GM18505 (cell line): ENCODE measurements around the gene MAG.
A peak's percentile ranks its signal among the peaks of the same experiment; 100 is the strongest.
"Not testable (repeated sequence)": the region's sequence is repeated elsewhere in the genome, so short reads cannot be mapped to it uniquely, and the experiment has no call there.

Source experiments
- ATAC-seq: cut with Tn5 transposase; IDR thresholded peaks from one replicate; pipeline ENCODE4 v1.9.1; 2021; ENCODE audit not compliant: unreplicated experiment
- POLR2A ChIP-seq: IDR thresholded peaks from 4 replicates; pipeline ENCODE4 v1.6.1; 2011; ENCODE audit warnings: borderline replicate concordance; ENCODE audit not compliant: insufficient read depth, insufficient read length; ENCODE audit errors: extremely low read depth

Gene MAG

DNA sequence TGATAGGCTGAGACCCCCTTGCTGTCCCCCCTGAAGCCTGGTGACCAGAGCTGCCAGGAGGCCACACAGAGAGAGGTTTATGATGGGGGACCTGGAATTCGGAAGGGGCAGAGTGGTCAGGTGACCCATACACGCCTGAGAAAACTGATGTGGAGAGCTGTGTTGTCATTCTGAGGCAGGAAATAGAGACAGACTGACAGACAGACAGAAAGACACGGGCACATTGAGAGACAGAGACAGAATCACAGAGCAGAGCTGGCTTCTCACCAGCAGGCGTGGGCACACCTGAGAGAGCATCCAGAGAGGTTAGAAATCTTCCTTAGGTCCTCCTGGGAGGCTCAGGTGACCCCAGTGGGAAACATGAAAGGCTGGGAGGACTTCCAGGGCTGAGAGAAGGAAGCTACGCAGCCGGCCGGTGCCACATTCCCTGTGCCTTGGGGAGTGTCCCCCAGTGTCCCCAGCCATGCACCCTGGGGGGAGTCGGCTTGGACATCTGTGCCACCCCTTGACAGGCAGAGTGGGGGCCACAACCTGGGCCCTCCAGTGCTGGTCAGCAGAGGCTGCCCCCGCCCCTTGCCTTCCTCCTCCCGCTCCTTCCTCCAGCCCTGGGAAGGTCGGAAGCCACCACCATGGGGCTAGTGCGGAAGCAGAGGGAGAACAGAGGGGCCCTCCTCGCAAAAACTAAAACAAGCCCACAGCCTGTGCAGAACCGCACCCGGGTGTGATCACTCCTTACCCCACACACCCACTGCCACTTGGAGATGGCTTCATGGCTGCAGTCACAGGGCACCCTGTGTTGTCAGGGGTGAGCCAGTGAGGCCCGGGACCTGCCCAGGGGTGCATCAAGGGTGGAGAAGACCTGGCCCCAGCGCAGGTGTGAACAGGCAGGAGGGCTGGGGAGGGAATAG is 57.9 kb downstream of the MAG start:
- peak; percentile 63 for TF ChIP-seq POLR2A

DNA sequence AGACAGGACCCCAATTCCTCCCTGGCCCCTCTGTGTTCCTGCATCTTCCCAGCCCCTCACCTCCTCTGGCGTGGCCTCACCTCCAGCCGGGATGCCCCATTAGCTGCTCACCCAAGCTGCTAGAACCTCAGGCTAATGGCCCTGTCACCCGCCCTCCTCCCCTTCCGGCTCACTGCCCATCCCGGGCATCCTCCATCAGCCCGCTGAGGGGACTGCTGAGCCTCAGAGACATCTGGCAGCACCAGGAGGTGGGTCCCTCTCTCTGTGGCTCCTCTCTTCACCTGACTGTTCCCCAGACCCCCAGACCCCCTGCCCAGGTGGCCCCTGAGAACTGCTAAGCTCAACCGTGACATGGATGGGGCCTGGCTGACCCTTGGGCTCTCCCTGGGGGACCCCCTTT is 58.6 kb downstream of the MAG start:
- TF ChIP-seq POLR2A: no peak
- ATAC-seq: no peak

More for the DNA sequence above, 57.9 kb downstream of the MAG start:
- ATAC-seq: no peak

DNA sequence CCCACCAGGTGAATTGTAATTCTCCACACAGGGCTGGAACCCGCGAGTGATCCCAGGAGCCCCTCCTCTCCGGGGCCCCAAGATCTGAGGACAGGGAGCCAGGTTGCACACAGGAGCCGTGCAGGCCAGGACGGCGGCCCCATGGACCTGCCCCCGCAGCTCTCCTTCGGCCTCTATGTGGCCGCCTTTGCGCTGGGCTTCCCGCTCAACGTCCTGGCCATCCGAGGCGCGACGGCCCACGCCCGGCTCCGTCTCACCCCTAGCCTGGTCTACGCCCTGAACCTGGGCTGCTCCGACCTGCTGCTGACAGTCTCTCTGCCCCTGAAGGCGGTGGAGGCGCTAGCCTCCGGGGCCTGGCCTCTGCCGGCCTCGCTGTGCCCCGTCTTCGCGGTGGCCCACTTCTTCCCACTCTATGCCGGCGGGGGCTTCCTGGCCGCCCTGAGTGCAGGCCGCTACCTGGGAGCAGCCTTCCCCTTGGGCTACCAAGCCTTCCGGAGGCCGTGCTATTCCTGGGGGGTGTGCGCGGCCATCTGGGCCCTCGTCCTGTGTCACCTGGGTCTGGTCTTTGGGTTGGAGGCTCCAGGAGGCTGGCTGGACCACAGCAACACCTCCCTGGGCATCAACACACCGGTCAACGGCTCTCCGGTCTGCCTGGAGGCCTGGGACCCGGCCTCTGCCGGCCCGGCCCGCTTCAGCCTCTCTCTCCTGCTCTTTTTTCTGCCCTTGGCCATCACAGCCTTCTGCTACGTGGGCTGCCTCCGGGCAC is 59.6 kb downstream of the MAG start:
- ATAC-seq: no peak
- TF ChIP-seq POLR2A: no peak

- no peak for ATAC-seq
- TF ChIP-seq POLR2A: no peak
Measured at GRCh38 chr19:35352177-35352447, 60.2 kb downstream of the MAG start.

GRCh38 chr19:35352448-35353304 is 60.7 kb downstream of the MAG start:
- TF ChIP-seq POLR2A: peak; percentile 13
- no peak for ATAC-seq

- no peak for ATAC-seq
- TF ChIP-seq POLR2A: no peak
Measured at GRCh38 chr19:35353635-35354034, 61.7 kb downstream of the MAG start.

- no peak for ATAC-seq
- no peak for TF ChIP-seq POLR2A
Measured at GRCh38 chr19:35354898-35355297, 62.9 kb downstream of the MAG start.

GRCh38 chr19:35355791-35356460 is 64.0 kb downstream of the MAG start:
- no peak for TF ChIP-seq POLR2A

GRCh38 chr19:35357867-35358573 is 66.1 kb downstream of the MAG start, which contains the start of gene FFAR3:
Gene FFAR3 (plus strand): TSS chr19:35358460. CDS start chr19:35358891, 431 bp downstream.
- TF ChIP-seq POLR2A: no peak
- ATAC-seq: no peak

More at GRCh38 chr19:35355791-35356460, 64.0 kb downstream of the MAG start:
- ATAC-seq: no peak

- ATAC-seq: not testable (repeated sequence)
Measured at GRCh38 chr19:35358834-35359233, 66.9 kb downstream of the MAG start.

DNA sequence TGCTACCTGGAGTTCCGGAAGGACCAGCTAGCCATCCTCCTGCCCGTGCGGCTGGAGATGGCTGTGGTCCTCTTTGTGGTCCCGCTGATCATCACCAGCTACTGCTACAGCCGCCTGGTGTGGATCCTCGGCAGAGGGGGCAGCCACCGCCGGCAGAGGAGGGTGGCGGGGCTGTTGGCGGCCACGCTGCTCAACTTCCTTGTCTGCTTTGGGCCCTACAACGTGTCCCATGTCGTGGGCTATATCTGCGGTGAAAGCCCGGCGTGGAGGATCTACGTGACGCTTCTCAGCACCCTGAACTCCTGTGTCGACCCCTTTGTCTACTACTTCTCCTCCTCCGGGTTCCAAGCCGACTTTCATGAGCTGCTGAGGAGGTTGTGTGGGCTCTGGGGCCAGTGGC is 67.4 kb downstream of the MAG start:
- ATAC-seq: not testable (repeated sequence)

GRCh38 chr19:35360081-35360480 is 68.1 kb downstream of the MAG start:
- not testable (repeated sequence) for ATAC-seq
